ENCODE measurements around the gene TRIM31.

GRCh38 chr6:30102970-30103871 lies 9.7 kb downstream of the TRIM31 start:
- TF ChIP-seq, protein P1, sequence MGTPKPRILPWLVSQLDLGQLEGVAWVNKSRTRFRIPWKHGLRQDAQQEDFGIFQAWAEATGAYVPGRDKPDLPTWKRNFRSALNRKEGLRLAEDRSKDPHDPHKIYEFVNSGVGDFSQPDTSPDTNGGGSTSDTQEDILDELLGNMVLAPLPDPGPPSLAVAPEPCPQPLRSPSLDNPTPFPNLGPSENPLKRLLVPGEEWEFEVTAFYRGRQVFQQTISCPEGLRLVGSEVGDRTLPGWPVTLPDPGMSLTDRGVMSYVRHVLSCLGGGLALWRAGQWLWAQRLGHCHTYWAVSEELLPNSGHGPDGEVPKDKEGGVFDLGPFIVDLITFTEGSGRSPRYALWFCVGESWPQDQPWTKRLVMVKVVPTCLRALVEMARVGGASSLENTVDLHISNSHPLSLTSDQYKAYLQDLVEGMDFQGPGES (IDR thresholded peaks at IDR 0.05; ENCODE audit: low read depth, low read length): no peak
- no peak for TF ChIP-seq NRF1 (IDR thresholded peaks at IDR 0.05; ENCODE audit: low read depth, low read length)
- TF ChIP-seq, protein P2, sequence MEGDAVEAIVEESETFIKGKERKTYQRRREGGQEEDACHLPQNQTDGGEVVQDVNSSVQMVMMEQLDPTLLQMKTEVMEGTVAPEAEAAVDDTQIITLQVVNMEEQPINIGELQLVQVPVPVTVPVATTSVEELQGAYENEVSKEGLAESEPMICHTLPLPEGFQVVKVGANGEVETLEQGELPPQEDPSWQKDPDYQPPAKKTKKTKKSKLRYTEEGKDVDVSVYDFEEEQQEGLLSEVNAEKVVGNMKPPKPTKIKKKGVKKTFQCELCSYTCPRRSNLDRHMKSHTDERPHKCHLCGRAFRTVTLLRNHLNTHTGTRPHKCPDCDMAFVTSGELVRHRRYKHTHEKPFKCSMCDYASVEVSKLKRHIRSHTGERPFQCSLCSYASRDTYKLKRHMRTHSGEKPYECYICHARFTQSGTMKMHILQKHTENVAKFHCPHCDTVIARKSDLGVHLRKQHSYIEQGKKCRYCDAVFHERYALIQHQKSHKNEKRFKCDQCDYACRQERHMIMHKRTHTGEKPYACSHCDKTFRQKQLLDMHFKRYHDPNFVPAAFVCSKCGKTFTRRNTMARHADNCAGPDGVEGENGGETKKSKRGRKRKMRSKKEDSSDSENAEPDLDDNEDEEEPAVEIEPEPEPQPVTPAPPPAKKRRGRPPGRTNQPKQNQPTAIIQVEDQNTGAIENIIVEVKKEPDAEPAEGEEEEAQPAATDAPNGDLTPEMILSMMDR (IDR thresholded peaks at IDR 0.05): peak; percentile 88
- TF ChIP-seq, protein P3, sequence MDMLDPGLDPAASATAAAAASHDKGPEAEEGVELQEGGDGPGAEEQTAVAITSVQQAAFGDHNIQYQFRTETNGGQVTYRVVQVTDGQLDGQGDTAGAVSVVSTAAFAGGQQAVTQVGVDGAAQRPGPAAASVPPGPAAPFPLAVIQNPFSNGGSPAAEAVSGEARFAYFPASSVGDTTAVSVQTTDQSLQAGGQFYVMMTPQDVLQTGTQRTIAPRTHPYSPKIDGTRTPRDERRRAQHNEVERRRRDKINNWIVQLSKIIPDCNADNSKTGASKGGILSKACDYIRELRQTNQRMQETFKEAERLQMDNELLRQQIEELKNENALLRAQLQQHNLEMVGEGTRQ (IDR thresholded peaks at IDR 0.05; ENCODE audit: borderline replicate concordance, low read depth, low read length): no peak
- no peak for TF ChIP-seq SIN3A (IDR thresholded peaks at IDR 0.05; ENCODE audit: borderline replicate concordance, low read depth, low read length)
- TF ChIP-seq, protein P4, sequence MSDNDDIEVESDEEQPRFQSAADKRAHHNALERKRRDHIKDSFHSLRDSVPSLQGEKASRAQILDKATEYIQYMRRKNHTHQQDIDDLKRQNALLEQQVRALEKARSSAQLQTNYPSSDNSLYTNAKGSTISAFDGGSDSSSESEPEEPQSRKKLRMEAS (IDR thresholded peaks at IDR 0.05; ENCODE audit: low read depth): no peak
